WTC11 (cell line): ENCODE measurements around the gene RANBP3.

Source experiments
- USF1 ChIP-seq: sonication (generic); formaldehyde crosslinking; IDR thresholded peaks from 2 replicates; pipeline ENCODE4 v1.8.0; 2022; ENCODE audit warnings: mild to moderate bottlenecking, missing genetic modification reagents
- TF ChIP-seq, protein P1 (sequence below): fragments of 200-600 bp; IDR thresholded peaks from 2 replicates; pipeline ENCODE4 v1.8.0; 2022; ENCODE audit warnings: antibody characterized with exemption
- TF ChIP-seq, protein P2 (sequence below): sonication (generic); formaldehyde crosslinking; IDR thresholded peaks from 2 replicates; pipeline ENCODE4 v1.8.0; 2023; ENCODE audit warnings: missing genetic modification reagents, mild to moderate bottlenecking, borderline replicate concordance

DNA sequence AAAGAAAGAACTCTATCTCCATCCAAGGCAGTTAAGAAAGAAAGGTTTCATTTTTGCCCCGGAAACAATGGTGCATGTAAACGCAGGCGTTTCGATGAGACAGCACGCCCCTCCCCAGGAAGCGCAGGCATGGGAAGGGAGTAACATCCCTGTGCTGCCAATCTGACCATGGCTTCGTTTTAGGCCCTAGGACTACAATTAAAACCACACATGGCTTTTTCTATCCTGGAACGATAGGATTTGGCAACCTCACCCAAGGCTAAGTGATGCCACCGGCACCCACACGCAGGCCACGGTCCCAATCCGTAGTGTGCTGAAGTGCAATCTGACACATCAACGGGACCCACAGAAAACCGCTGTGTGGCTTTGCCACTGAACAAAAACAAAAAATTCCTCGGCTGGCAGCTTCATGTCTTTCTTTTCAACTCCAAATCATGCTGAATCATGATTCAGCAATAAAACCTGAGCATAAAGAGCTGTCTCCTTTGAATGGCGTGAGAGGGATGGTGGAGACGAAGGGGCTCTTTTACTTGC lies 24.2 kb downstream of the RANBP3 start:
- TF ChIP-seq, protein P1, sequence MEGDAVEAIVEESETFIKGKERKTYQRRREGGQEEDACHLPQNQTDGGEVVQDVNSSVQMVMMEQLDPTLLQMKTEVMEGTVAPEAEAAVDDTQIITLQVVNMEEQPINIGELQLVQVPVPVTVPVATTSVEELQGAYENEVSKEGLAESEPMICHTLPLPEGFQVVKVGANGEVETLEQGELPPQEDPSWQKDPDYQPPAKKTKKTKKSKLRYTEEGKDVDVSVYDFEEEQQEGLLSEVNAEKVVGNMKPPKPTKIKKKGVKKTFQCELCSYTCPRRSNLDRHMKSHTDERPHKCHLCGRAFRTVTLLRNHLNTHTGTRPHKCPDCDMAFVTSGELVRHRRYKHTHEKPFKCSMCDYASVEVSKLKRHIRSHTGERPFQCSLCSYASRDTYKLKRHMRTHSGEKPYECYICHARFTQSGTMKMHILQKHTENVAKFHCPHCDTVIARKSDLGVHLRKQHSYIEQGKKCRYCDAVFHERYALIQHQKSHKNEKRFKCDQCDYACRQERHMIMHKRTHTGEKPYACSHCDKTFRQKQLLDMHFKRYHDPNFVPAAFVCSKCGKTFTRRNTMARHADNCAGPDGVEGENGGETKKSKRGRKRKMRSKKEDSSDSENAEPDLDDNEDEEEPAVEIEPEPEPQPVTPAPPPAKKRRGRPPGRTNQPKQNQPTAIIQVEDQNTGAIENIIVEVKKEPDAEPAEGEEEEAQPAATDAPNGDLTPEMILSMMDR, result no peak
- no peak for TF ChIP-seq USF1 (CRISPR knock-in tag)
- TF ChIP-seq, protein P2, sequence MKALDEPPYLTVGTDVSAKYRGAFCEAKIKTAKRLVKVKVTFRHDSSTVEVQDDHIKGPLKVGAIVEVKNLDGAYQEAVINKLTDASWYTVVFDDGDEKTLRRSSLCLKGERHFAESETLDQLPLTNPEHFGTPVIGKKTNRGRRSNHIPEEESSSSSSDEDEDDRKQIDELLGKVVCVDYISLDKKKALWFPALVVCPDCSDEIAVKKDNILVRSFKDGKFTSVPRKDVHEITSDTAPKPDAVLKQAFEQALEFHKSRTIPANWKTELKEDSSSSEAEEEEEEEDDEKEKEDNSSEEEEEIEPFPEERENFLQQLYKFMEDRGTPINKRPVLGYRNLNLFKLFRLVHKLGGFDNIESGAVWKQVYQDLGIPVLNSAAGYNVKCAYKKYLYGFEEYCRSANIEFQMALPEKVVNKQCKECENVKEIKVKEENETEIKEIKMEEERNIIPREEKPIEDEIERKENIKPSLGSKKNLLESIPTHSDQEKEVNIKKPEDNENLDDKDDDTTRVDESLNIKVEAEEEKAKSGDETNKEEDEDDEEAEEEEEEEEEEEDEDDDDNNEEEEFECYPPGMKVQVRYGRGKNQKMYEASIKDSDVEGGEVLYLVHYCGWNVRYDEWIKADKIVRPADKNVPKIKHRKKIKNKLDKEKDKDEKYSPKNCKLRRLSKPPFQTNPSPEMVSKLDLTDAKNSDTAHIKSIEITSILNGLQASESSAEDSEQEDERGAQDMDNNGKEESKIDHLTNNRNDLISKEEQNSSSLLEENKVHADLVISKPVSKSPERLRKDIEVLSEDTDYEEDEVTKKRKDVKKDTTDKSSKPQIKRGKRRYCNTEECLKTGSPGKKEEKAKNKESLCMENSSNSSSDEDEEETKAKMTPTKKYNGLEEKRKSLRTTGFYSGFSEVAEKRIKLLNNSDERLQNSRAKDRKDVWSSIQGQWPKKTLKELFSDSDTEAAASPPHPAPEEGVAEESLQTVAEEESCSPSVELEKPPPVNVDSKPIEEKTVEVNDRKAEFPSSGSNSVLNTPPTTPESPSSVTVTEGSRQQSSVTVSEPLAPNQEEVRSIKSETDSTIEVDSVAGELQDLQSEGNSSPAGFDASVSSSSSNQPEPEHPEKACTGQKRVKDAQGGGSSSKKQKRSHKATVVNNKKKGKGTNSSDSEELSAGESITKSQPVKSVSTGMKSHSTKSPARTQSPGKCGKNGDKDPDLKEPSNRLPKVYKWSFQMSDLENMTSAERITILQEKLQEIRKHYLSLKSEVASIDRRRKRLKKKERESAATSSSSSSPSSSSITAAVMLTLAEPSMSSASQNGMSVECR (CRISPR knock-in tag), result no peak
